Peyer's patch (tissue), 4 donors: ENCODE results near the gene P2RY8.
"Not testable (repeated sequence)": the region's sequence is repeated elsewhere in the genome, so short reads cannot be mapped to it uniquely, and the experiment has no call there.

ENCODE experiments used
- POLR2A ChIP-seq, 2 donors: fragments of 450-650 bp; IDR thresholded peaks; one replicate each; pipeline ENCODE4 v1.5.1; 2017; ENCODE audit warnings: antibody characterized with exemption in 2 of 2, mild to moderate bottlenecking in 2 of 2, moderate library complexity in 2 of 2
- TF ChIP-seq, protein P1 (sequence below), 6 experiments: fragments of 450-650 bp in 4 of 6; fragments of 200-600 bp in 2 of 6; sonication (generic) in 1 of 6; IDR thresholded peaks; one replicate each; pipeline ENCODE4 v1.5.1; 2017 to 2019; ENCODE audit warnings: antibody characterized with exemption in 6 of 6, mild to moderate bottlenecking in 3 of 6, moderate library complexity in 1 of 6

DNA sequence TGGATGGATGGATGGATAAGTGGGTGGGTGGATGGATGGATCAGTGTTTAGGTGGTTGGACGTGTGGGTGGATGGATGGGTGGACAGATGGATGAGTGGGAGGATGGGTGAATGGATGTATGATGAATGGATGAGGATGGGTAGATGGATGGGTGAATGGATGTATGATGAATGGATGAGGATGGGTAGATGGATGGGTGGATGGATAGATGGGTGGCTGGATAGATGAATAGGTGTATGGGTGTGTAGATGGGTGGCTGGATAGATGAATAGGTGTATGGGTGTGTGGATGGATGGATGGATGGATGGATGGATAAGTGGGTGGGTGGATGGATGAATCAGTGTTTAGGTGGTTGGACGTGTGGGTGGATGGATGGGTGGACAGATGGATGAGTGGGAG lies 62.4 kb downstream of the P2RY8 start:
- TF ChIP-seq, protein P1, sequence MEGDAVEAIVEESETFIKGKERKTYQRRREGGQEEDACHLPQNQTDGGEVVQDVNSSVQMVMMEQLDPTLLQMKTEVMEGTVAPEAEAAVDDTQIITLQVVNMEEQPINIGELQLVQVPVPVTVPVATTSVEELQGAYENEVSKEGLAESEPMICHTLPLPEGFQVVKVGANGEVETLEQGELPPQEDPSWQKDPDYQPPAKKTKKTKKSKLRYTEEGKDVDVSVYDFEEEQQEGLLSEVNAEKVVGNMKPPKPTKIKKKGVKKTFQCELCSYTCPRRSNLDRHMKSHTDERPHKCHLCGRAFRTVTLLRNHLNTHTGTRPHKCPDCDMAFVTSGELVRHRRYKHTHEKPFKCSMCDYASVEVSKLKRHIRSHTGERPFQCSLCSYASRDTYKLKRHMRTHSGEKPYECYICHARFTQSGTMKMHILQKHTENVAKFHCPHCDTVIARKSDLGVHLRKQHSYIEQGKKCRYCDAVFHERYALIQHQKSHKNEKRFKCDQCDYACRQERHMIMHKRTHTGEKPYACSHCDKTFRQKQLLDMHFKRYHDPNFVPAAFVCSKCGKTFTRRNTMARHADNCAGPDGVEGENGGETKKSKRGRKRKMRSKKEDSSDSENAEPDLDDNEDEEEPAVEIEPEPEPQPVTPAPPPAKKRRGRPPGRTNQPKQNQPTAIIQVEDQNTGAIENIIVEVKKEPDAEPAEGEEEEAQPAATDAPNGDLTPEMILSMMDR (IDR thresholded peaks at IDR 0.05): not testable (repeated sequence)
- TF ChIP-seq POLR2A (IDR thresholded peaks at IDR 0.05): not testable (repeated sequence)
